ENCODE data around the gene UROC1. TPM values are rescaled to one million over a fixed set of nuclear protein-coding genes. Genes with fewer than 3 reads are reported as not detected.

Gene UROC1
- total RNA-seq, 1 experiment from 2014 or later: not detected

DNA sequence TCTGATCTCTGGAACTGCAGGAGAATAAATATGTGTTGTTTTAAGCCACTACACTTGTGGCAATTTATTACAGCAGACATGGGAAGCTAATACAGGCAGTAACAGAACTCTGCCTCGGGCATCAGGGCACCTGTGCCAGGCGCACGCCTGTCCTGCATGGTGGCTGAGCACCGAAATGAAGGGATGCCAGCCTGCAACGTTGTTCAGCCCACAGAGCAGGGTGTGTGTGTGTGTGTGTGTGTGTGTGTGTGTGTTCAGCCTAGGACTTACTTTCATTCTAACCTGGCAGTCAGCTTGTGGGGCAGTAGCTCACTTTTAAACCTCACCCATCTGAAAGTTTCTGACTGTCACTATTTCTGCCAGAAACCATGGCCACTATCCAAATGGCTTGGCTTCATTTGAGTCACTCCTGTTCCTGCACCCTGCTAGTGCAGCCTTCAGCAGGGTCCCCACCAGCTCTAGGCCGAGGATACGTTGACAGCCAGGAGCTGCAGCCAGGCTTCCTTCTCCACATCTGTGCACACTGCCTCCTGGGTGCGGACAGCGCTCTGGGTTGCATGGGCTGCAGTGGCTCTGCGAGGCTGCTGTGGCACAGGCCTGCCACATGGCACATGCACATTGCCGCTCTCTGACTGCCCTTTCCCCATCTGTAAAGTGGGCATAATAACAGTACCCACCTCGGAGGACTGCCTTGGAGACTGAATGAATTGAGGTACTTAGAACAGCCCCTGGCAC, 4.5 kb downstream of the UROC1 start:
- no peaks in the 10 kb centered on the region for H3K36me3 ChIP-seq
- no peak for DNase-seq
- no peak overlapping the region for H3K4me3 ChIP-seq
- no peaks in the 10 kb centered on the region for H3K27me3 ChIP-seq
- H3K9me3 ChIP-seq: no peaks in the 10 kb centered on the region

DNA sequence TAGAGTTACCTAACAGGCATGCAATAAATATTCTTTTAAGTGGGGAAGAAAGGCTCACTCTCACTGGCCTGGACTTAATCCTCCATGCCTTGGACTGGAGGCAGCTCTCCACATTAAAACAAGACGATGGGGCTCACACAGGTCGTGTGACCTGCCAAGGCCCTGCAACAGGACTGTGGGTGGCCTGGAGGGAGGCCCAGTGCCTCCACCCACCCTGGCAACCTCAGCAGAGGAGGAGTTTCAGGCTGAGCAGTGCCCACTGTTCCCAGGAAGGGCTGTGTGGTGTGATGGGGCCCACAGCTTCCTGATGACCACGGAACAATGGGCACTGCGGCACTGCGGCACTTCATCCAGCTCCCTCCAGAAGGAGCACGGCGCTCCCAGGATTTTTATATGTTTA, 5.5 kb downstream of the UROC1 start:
- H3K36me3 ChIP-seq: no peaks in the 10 kb centered on the region
- H3K27me3 ChIP-seq: no peaks in the 10 kb centered on the region
- no peaks in the 10 kb centered on the region for H3K9me3 ChIP-seq
- H3K4me3 ChIP-seq: no peak overlapping the region
- peak; percentile 70 for DNase-seq

DNA sequence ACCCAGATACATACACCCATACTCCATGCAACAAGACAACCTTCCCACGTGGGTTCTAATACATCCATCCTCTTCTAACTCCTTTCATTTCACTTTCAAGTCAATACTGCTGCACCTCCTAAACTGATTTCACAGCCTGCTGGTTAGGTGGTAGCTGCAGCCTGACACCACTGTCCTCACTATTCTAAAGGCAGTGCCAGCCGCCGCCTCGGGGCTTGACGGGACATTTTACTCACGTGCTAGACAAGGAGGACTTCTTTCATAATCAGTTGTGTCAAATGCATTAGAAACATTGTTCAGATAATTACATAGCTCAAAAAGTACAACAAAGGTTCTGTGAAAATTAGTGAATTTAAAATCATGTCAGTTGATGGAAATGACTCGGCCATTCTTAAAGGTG, 6.3 kb downstream of the UROC1 start:
- Histone ChIP-seq H3K36me3 (no peaks in the 10 kb centered on the region), H3K4me3 (no peak overlapping the region), H3K9me3 (no peaks in the 10 kb centered on the region), H3K27me3 (no peaks in the 10 kb centered on the region)
- no peak for DNase-seq

GRCh38 chr3:126510308-126510910, 7.2 kb downstream of the UROC1 start:
- Histone ChIP-seq H3K27me3 (no peaks in the 10 kb centered on the region), H3K9me3 (no peaks in the 10 kb centered on the region), H3K36me3 (no peaks in the 10 kb centered on the region), H3K4me3 (no peak overlapping the region)
- DNase-seq: no peak

GRCh38 chr3:126509597-126510307, 7.8 kb downstream of the UROC1 start:
- no peak overlapping the region for H3K4me3 ChIP-seq
- peaks cover 3% of the 10 kb centered on the region for H3K27me3 ChIP-seq
- DNase-seq: peak; percentile 22
- H3K36me3 ChIP-seq: no peaks in the 10 kb centered on the region
- H3K9me3 ChIP-seq: no peaks in the 10 kb centered on the region

- H3K4me3 ChIP-seq: no peak overlapping the region
- DNase-seq: peak; percentile 68
- H3K36me3 ChIP-seq: no peaks in the 10 kb centered on the region
- H3K9me3 ChIP-seq: no peaks in the 10 kb centered on the region
- peaks cover 9% of the 10 kb centered on the region for H3K27me3 ChIP-seq
These were observed 9.0 kb downstream of the UROC1 start for GRCh38 chr3:126508564-126508964.

GRCh38 chr3:126507886-126508285, 9.7 kb downstream of the UROC1 start:
- no peak overlapping the region for H3K4me3 ChIP-seq
- H3K27me3 ChIP-seq: peaks cover 9% of the 10 kb centered on the region
- no peak for DNase-seq
- H3K36me3 ChIP-seq: no peaks in the 10 kb centered on the region
- no peaks in the 10 kb centered on the region for H3K9me3 ChIP-seq

DNA sequence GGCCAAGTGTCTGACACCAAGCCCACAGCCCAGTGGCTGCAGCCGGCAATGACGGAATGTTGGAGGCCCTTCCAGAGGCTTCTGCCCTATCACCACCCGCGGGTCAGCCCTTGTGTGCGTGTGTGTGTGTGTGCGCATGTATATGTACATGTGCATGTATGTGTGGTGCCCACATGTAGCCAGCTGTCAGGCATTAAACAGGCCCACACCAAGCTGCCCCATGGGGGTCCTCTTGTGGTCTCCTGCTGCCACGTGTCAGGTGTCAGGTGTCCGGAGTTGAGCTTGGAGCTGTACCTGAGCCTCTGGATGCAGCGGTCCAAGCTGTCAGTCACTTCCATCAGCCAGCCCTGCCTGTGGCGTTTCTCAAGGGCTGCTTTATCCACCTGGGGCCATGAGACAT, 13.9 kb downstream of the UROC1 start:
- Histone ChIP-seq H3K4me3 (no peak overlapping the region), H3K36me3 (no peaks in the 10 kb centered on the region), H3K27me3 (peaks cover 9% of the 10 kb centered on the region), H3K9me3 (no peaks in the 10 kb centered on the region)
- DNase-seq: no peak

DNA sequence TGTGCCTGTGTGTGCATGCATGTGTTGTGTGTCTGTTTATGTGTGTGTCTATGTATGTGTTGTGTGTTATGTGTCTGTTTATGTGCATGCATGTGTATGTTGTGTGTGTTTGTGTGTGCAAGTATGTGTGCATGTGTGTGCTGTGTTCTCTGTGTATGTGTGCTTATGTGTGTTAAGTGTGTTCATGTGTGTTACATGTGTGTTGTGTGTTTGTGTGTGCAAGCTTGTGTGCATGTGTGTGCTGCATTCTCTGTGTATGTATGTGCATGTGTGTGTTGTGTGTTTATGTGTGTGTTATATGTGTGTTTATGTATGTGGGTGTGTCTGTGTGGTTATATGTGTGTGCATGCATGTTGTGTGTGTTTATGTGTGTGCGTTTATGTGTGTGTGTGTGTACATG, 14.9 kb downstream of the UROC1 start:
- peaks cover 9% of the 10 kb centered on the region for H3K27me3 ChIP-seq
- H3K36me3 ChIP-seq: no peaks in the 10 kb centered on the region
- DNase-seq: no peak
- H3K9me3 ChIP-seq: no peaks in the 10 kb centered on the region
- H3K4me3 ChIP-seq: no peak overlapping the region

DNA sequence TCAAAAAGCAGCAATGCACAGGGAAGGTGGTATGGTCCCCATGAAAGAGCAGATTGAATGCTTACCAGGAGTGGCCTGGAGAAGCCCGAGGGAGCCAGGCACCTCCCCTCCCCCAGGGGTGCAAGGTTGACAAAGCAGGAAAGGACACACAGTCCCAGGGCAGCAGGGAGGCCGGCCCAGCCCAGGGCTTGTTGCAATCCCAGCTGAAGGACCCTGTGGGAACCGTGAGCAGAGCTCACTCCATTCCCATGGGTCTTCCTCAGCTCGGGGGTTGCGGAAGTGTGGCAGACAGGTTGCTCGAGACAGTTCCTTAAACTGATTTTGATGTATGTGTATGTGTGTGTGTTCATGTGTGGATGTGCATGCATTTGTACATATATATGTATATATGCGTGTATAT, 15.8 kb downstream of the UROC1 start:
- H3K36me3 ChIP-seq: no peaks in the 10 kb centered on the region
- DNase-seq: no peak
- no peaks in the 10 kb centered on the region for H3K9me3 ChIP-seq
- H3K27me3 ChIP-seq: peaks cover 9% of the 10 kb centered on the region
- H3K4me3 ChIP-seq: no peak overlapping the region

- no peak for DNase-seq
- Histone ChIP-seq H3K27me3 (peaks cover 9% of the 10 kb centered on the region), H3K9me3 (no peaks in the 10 kb centered on the region), H3K4me3 (no peak overlapping the region), H3K36me3 (no peaks in the 10 kb centered on the region)
These were observed 16.5 kb downstream of the UROC1 start for GRCh38 chr3:126501054-126501453.

GRCh38 chr3:126500016-126500415, 17.6 kb downstream of the UROC1 start:
- no peaks in the 10 kb centered on the region for H3K9me3 ChIP-seq
- no peaks in the 10 kb centered on the region for H3K36me3 ChIP-seq
- peaks cover 8% of the 10 kb centered on the region for H3K27me3 ChIP-seq
- no peak for DNase-seq
- no peak overlapping the region for H3K4me3 ChIP-seq

DNA sequence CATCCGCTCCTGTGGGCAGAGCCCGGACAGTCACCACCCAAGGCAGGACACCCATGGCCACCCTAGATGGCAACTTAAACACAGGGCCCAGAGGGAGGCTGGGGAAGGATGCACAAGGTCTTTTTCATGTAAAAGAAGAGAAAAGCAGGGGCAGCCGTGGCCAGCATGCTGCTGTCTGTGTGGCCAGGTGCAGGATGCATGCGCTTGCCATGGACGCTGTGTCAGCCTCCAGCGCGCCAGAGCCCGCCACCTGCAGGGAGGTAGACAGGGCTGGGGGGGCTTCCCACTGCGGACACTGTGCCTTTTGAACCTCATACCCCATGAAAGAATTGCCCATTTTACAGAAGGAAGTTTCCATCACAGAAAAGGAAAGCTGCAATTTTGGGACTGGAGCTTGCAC, 18.2 kb downstream of the UROC1 start:
- Histone ChIP-seq H3K4me3 (no peak overlapping the region), H3K9me3 (no peaks in the 10 kb centered on the region), H3K27me3 (peaks cover 2% of the 10 kb centered on the region), H3K36me3 (no peaks in the 10 kb centered on the region)
- no peak for DNase-seq

GRCh38 chr3:126498929-126499328, 18.6 kb downstream of the UROC1 start:
- no peaks in the 10 kb centered on the region for H3K9me3 ChIP-seq
- H3K36me3 ChIP-seq: no peaks in the 10 kb centered on the region
- H3K27me3 ChIP-seq: no peaks in the 10 kb centered on the region
- no peak overlapping the region for H3K4me3 ChIP-seq
- no peak for DNase-seq

GRCh38 chr3:126498461-126498860, 19.1 kb downstream of the UROC1 start:
- DNase-seq: no peak
- no peaks in the 10 kb centered on the region for H3K9me3 ChIP-seq
- H3K4me3 ChIP-seq: no peak overlapping the region
- H3K27me3 ChIP-seq: no peaks in the 10 kb centered on the region
- no peaks in the 10 kb centered on the region for H3K36me3 ChIP-seq

DNA sequence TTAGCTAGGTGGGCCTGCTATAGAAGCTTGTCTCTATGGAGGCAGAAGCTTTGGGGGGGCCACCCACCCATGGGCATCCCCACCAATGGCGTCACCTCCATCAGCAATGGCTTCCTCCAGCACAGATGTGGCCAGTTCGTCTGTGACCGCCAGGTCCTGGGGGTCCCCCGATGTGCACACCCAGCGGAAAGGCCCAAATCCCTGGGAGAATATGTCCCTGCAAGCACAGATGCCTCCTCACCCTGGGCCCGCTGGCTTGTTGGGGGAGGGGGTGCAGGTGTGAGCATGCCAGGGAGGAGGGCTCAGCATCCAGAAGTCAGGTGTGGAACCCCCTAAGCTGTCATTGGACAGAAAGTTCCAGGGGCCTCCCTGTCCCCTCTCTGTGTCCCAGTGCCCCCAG, 19.6 kb downstream of the UROC1 start:
- DNase-seq: no peak
- Histone ChIP-seq H3K27me3 (no peaks in the 10 kb centered on the region), H3K9me3 (no peaks in the 10 kb centered on the region), H3K36me3 (no peaks in the 10 kb centered on the region), H3K4me3 (no peak overlapping the region)

DNA sequence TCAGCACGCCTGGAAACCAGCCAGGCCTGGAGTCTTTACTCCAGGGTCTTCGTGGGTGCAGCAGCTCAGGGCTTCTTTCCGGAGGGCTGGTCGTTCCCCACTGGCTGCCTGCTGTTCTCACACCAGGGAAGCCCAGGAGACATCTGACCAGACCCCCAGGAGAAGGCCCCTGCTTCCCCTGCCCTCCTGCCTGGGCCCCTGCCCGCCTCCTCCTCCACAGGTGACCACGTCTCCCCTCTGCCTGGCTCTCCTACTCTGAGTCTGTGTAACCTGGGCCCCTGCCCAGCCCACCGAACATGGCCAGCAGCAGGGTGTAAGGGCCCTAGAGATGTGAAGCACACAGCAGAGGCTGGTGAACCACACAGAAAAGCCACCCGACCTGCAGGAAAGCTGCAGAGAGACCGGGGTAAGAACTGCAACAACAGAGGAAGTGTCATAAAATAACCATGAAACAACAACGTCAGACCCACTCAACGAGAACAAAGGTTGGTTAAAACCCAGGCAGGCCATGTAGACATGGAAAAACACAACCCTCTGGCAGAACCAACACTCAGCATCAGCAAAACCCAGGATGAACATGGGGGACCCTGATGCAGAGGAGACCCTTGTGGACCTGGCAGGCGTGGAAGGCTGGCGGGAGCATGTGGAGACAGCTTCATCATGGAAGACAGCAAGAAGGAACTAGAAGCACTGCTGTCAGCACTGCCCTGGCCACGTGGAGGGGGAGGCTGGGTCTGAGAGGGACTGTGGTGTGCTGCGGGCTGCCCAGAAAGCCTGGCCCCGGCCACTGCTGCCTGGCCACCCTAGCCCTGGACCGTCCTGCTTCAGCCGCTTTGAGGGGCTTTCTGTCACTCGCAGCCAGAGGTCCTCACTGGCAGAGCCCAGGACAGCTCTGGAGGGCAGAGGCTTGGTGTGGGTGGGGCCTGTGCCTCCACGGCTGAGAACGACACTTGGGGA, 20.4 kb downstream of the UROC1 start:
- Histone ChIP-seq H3K9me3 (no peaks in the 10 kb centered on the region), H3K27me3 (no peaks in the 10 kb centered on the region), H3K4me3 (no peak overlapping the region), H3K36me3 (no peaks in the 10 kb centered on the region)
- no peak for DNase-seq

All from MG63 (cell line).